ENCODE measurements around the gene LRP8.

Gene LRP8

GRCh38 chr1:53359225-53359933, 31.5 kb upstream of the LRP8 start:
- no peak for DNase-seq

- no peak for DNase-seq
Measured at GRCh38 chr1:53356637-53357036, 28.8 kb upstream of the LRP8 start.

DNA sequence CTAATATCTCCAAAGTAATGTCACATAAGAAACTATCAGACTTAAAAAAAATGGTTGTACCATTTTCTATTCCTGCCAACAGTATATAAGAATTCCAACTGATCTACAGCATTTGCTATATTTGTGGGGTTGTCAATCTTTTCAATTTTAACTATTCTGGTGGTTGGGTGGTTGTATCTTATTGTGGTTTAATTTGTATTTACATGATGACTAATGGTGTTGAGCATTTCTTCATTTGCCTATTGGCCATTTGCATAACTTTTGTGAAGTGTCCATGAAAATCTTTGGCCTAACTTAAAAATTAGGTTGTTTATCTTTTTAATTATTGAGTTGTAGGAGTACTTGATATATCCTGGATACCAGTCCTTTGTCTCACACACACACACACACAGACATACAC, 26.2 kb upstream of the LRP8 start:
- DNase-seq, result no peak

- DNase-seq, result no peak
Measured at GRCh38 chr1:53352561-53352960, 24.7 kb upstream of the LRP8 start.

DNA sequence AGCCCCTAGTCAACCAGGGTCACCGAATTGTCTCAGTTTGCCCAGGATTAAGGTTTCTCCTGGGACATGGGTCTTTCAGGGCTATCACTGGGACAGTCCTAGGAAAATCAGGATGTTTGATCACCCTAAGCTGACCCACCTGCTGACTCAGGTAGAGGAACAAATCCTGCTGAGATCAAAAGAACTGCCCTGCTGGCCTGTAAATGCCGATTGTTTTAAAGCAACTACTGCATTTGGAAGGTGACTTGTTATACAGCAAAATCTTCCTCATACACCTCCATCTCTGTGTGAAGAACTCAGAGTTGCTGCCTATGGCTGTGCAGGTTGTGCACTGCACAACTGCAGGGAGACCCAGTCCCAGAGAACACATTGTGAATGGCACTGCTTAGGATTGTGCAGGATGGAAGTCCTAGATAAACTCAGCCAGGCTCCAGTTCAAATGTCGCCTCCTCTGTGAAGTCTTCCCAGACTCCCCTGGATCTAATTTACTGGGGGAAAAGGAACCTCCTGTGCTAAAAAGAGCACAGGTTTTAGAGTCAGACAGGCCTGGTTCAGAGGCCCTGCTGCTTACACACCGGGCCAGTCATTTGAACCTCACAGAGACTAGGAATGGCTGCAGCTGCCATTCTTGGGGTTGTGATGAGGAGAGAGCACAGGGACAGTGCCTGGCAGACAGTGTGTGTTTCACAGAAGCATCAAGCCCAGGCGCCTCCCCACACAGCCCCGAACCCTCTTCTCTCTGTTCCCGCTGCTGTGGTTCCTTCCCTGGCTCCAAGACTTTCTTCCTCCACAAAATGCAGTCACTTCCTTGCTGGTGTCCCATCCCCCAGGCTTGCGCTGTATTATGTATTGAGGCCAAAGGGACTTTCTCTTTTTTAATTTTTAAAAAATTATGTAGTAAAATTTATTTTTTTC, 23.2 kb upstream of the LRP8 start:
- DNase-seq, result no peak

- no peak for DNase-seq
Measured at GRCh38 chr1:53349968-53350852, 22.3 kb upstream of the LRP8 start.

- DNase-seq, result no peak
Measured at GRCh38 chr1:53349369-53349835, 21.5 kb upstream of the LRP8 start.

DNA sequence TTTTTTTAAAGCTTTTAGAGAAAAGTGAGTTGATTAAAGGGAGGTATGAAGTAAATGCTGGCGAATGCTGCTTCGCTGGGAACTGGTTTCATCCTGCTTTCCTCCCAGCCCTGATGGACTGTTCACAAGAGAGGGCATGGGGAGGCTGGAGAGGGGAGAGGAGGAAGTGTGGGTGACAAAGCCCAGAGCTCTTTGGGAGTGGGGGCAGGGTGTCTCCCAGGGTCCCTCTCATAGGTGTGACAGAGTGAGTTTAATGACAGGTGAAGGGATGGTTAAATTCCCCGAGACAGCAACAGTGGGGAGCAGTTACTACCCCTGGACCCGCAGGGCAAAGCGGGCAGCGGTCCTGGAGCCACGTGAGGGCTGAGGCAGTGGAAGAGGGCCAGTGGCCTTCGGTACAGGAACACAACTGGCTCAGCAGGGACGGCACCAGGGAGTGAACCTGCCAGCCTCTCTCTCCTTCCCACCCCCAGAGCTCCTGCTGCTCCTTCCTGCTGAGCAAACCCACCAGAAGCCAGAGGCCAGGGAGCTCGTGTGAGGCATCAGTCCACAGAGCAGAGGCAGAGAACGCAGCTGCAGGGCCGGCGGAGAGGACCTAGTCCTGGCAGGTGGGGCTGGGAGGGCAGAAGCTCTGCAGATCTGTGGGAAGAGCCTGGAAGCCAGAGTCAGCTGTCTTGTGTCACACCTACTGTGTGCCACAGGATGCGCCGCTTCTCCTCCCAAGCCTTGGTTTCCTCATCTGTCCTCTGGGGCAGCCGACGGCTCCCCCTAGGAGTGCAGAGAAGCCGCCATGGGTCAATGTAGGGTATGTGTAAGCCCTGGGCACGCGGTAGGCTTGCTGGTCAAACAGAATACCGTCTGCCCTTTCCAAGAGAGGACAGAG, 20.9 kb upstream of the LRP8 start:
- no peak for DNase-seq

DNA sequence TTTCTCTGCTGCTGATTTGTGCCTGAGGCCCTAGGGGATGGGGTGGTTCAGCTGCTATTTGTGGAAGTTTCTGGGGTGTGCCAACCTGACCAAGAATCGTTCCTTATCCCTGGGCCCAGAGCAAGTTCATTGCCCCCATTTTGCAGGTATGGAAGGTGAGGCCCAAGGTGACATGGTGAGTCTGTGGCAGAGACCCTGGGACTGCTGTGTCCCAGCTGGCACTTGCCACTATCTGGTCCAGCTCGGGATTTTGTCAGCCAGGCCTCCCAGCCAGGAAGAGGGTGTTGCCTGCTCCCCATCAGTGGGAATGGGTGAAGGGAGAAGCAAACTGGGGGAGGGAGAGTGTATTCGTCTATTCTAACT, 18.9 kb upstream of the LRP8 start:
- no peak for DNase-seq

GRCh38 chr1:53345996-53346813, 18.3 kb upstream of the LRP8 start:
- DNase-seq, result no peak

DNA sequence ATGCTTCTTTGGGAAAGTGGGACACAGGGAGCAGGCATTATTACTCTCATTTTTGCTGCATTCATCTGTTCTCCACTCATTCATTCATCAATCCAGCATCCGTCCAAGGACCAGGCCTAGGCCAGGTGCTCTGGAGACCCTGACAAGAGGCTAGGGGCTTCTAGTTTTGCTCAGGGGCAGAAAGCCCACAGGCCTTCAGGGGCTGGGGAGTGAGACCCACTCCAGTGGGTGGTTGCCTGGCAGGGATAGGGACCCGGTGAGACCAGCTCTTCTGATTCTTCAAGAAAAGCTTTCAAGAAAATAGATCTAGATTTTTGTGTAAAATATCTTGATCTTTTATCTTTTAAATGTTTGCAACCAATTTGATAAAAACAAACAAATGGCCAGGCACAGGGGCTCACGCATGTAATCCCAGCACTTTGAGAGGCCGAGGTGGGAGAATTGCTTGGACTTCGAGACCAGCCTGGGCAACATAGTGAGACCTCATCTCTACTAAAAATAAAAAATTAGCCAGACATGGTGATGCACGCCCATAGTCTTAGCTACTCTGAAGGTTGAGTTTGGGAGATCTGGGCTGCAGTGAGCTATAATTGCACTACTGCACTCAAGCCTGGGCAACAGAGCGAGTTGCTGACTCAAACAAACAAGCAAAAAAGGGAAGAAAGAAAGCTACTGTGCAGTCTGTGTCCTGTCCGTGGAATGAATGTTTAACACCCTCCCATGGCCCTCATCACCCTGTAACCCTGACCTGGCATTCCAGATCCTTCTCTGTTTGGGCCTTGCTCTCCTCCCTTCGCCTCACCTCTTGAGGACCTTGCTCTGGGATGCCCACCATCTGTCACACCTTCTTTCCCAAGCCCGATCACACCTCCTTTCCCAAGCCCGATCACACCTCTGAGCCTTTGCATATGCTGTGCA, 17.3 kb upstream of the LRP8 start:
- no peak for DNase-seq

DNA sequence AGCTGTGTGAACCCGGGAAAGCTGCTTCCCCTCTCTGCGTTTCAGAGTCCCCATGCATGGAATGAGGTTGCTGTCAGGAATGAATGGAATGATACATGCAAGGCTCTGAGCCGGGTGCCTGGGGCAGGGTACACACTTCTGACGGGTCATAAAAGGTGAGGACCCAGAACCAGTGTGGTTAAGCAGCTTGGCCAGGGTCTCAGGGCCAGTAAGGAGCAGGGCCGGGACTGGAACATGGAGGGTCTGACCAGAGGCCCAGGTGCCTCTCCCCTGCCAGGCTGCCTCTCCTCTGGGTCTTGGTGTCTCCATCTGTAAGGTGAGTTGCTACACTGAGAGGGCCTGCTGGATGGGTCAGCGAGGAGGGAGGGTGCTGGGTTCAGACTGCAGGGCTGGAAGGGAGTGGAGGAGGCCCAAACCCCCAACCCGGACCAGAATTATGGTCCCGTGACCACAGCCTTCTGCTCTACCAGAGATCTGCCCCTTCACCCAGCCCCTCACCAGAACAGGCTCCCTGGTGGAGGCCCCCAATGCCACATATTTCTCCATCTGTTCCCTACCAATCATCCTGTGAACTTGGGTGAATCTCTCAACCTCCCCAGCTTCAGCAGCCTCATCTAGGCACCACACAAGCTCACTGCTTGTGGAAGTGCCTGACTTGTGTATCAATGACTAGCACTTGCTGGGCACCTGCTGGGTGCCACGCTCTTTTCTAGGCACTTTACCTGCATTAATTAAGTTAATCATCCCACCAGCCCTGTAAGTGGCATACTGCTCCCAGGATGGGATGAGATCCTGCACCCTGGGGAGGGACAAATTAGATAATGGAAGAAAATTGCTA, 16.2 kb upstream of the LRP8 start:
- DNase-seq, result no peak

GRCh38 chr1:53342735-53343470, 15.0 kb upstream of the LRP8 start:
- DNase-seq, result no peak

GRCh38 chr1:53341961-53342707, 14.3 kb upstream of the LRP8 start:
- no peak for DNase-seq

- DNase-seq, result no peak
Measured at GRCh38 chr1:53341521-53341895, 13.6 kb upstream of the LRP8 start.

DNA sequence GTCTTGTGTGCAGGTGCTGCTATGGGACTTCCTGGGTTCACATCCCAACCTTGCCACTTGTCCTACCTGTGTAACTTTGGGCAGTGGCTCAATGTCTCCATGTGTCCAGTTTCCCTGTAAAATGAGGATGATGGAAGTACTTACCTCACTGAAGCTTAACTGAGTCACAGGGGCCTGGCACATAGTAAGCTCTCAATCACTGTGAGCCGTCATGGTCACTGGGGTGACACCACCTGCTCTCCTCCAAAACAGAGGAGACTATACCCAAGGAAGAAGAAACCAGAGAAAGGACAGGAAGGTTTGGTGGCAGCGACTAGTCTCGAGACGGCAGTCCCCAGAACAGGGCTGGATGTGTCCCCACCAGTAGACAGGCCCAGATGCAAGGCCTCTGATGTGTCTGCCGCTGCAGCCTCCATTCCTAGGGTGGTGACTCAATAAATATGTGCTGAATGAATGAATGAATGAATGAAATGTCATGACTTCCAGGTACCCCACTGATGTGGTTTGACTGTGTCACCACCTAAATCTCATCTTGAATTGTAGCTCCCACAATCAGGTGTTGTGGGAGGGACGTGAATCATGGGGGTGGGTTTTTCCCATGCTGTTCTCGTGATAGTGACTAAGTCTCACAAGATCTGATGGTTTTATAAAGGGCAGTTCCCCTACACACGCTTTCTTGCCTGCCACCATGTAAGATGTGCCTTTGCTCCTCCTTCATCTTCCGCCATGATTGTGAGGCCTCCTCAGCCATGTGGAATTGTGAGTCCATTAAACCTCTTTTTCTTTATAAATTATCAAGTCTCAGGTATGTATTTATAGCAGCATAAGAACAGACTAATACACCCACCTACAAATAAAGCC, 13.0 kb upstream of the LRP8 start:
- DNase-seq, result no peak
